Measurements from ENCODE around the gene PTPN6. TPM values are rescaled to one million over a fixed set of nuclear protein-coding genes. Genes with fewer than 3 reads are reported as not detected.

PTPN6 gene
- total RNA-seq, 1 experiment from 2014 or later = 19.8 TPM

DNA sequence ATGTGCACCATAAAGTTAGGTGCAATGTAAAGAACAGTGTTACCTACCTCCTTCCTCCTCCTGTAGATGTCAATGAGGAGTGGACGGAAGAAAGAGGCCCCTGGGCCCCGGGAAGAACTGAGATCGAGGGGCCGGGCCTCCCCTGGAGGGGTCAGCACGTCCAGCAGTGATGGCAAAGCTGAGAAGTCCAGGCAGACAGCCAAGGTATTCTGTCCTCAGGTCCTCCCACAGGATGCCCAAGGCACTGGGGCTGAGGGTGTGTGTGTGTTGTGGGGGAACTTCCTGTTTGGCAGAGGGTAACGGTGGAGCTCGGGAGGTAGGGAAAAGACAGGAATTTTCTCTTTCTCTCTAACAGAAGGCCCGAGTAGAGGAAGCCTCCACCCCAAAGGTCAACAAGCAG is 17.0 kb upstream of the PTPN6 start:
- no peak overlapping the region for H4K91ac ChIP-seq (ENCODE audit: insufficient read length, low read depth, low read length)
- no peak overlapping the region for H3K18ac ChIP-seq (ENCODE audit: insufficient read length, low read depth, low read length)
- H2BK5ac ChIP-seq (ENCODE audit: insufficient read length, low read length) = no peak overlapping the region
- H3K23ac ChIP-seq (ENCODE audit: insufficient read length, low read depth, low read length) = no peak overlapping the region
- no peak overlapping the region for H3K4ac ChIP-seq (ENCODE audit: low read depth, low read length)
- peaks cover 17% of the 10 kb centered on the region; the same call in 1 of the 2 replicates for H3K79me2 ChIP-seq (ENCODE audit: insufficient read depth, low read length)
- no peaks in the 10 kb centered on the region for H4K20me1 ChIP-seq (ENCODE audit: control insufficient read depth, insufficient read depth, insufficient read length)
- TF ChIP-seq, protein P1, sequence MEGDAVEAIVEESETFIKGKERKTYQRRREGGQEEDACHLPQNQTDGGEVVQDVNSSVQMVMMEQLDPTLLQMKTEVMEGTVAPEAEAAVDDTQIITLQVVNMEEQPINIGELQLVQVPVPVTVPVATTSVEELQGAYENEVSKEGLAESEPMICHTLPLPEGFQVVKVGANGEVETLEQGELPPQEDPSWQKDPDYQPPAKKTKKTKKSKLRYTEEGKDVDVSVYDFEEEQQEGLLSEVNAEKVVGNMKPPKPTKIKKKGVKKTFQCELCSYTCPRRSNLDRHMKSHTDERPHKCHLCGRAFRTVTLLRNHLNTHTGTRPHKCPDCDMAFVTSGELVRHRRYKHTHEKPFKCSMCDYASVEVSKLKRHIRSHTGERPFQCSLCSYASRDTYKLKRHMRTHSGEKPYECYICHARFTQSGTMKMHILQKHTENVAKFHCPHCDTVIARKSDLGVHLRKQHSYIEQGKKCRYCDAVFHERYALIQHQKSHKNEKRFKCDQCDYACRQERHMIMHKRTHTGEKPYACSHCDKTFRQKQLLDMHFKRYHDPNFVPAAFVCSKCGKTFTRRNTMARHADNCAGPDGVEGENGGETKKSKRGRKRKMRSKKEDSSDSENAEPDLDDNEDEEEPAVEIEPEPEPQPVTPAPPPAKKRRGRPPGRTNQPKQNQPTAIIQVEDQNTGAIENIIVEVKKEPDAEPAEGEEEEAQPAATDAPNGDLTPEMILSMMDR (conservative IDR thresholded peaks at IDR 0.05) = no peak
- no peak overlapping the region for H4K5ac ChIP-seq (ENCODE audit: insufficient read length, low read depth, low read length)
- H3K27ac ChIP-seq (ENCODE audit: insufficient read length, low read depth, low read length) = no peak overlapping the region
- peak overlapping the region in 1 of 3 experiments; percentile 20; a peak in 2 of 7 replicates for H3K27ac Mint-ChIP-seq
- H4K8ac ChIP-seq (replicated peaks; ENCODE audit: insufficient read length, low read depth, low read length) = no peak overlapping the region
- no peaks in the 10 kb centered on the region for H3K27me3 ChIP-seq (ENCODE audit: insufficient read depth, low read length)
- no peaks in the 10 kb centered on the region; the same call in 1 of the 2 replicates for H3K27me3 Mint-ChIP-seq (ENCODE audit: low read depth)
- H2BK20ac ChIP-seq (ENCODE audit: low read depth, low read length, poor library complexity, severe bottlenecking) = no peak overlapping the region
- no peak overlapping the region for H2AFZ ChIP-seq (ENCODE audit: low read length)
- H2BK15ac ChIP-seq (ENCODE audit: low read depth, low read length) = no peak overlapping the region
- H2AK5ac ChIP-seq (ENCODE audit: insufficient read length, low read length) = no peak overlapping the region
- H3K9me3 ChIP-seq (ENCODE audit: control insufficient read depth, low read depth, low read length) = no peaks in the 10 kb centered on the region
- no CpG with 5 or more reads among the region's 8 CpGs for WGBS (ENCODE audit: extremely low coverage, insufficient read length, low lambda C conversion rate)
- DNase-seq = no peak
- H2BK12ac ChIP-seq (ENCODE audit: insufficient read length, low read depth, low read length) = no peak overlapping the region
- H3K4me1 ChIP-seq (ENCODE audit: insufficient read depth, low read length) = no peaks in the 10 kb centered on the region
- no peak overlapping the region for H3K56ac ChIP-seq (ENCODE audit: insufficient read length, low read depth, low read length)
- no peaks in the 10 kb centered on the region for H3K79me1 ChIP-seq (ENCODE audit: insufficient read depth, low read depth, low read length, poor library complexity, severe bottlenecking)
- H3K4me1 Mint-ChIP-seq = peaks cover 29 to 41% of the 10 kb centered on the region in 2 experiments
- no peaks in the 10 kb centered on the region; a peak in 1 of 5 replicates for H3K9me3 Mint-ChIP-seq
- no peak overlapping the region; a peak in 1 of 5 replicates for H3K4me3 Mint-ChIP-seq
- no peak overlapping the region for H3T11ph ChIP-seq (ENCODE audit: low read length)
- no peak overlapping the region for H3K4me2 ChIP-seq (ENCODE audit: insufficient read depth, insufficient read length, low read length)
- H3K36me3 Mint-ChIP-seq (ENCODE audit: insufficient read depth in 1 of 3, low read depth in 3 of 3) = peaks cover 22 to 75% (median 50%) of the 10 kb centered on the region in 3 experiments
- peaks cover 9% of the 10 kb centered on the region for H3K23me2 ChIP-seq (ENCODE audit: insufficient read length, low read depth, low read length, poor library complexity, severe bottlenecking)
- H3K9ac ChIP-seq (ENCODE audit: extremely low read depth, insufficient read length, low read length) = no peak overlapping the region
- no peak overlapping the region for H3K14ac ChIP-seq (ENCODE audit: insufficient read depth, low read length)
- no peak overlapping the region for H2BK120ac ChIP-seq (ENCODE audit: low read depth, low read length, poor library complexity, severe bottlenecking)

All from H9 (cell line).